ENCODE results near the gene ALDH6A1.

The ALDH6A1 gene

GRCh38 chr14:74085047-74085637 is 889 bp upstream of the ALDH6A1 start:
- Histone ChIP-seq H3K27ac (ENCODE audit: low read depth, low read length) (no peak overlapping the region), H3K4me1 (ENCODE audit: control insufficient read depth in 1 of 2, insufficient read depth in 2 of 2, low read length in 2 of 2) (peaks cover 21 to 24% of the 10 kb centered on the region in 2 donors), H3K27me3 (ENCODE audit: control insufficient read depth in 1 of 2, insufficient read depth in 2 of 2, low read length in 2 of 2) (no peaks in the 10 kb centered on the region), H3K9ac (ENCODE audit: low read depth in 1 of 2, low read length in 2 of 2) (peak overlapping the region; percentile 69 to 86), H3K4me3 (ENCODE audit: low read depth in 1 of 2, low read length in 2 of 2) (peak overlapping the region; percentile 86 to 95), H3K9me3 (ENCODE audit: control insufficient read depth in 1 of 2, low read length in 2 of 2) (no peaks in the 10 kb centered on the region), H3K36me3 (ENCODE audit: control insufficient read depth in 1 of 2, insufficient read depth in 2 of 2, low read length in 2 of 2) (no peaks in the 10 kb centered on the region)

GRCh38 chr14:74083784-74084276 is 423 bp downstream of the ALDH6A1 start:
- Histone ChIP-seq H3K27ac (ENCODE audit: low read depth, low read length) (peak overlapping the region; percentile 79), H3K36me3 (ENCODE audit: control insufficient read depth in 1 of 2, insufficient read depth in 2 of 2, low read length in 2 of 2) (no peaks in the 10 kb centered on the region), H3K4me1 (ENCODE audit: control insufficient read depth in 1 of 2, insufficient read depth in 2 of 2, low read length in 2 of 2) (peaks cover 21 to 24% of the 10 kb centered on the region in 2 donors), H3K9me3 (ENCODE audit: control insufficient read depth in 1 of 2, low read length in 2 of 2) (no peaks in the 10 kb centered on the region), H3K9ac (ENCODE audit: low read depth in 1 of 2, low read length in 2 of 2) (peak overlapping the region; percentile 89 to 96), H3K27me3 (ENCODE audit: control insufficient read depth in 1 of 2, insufficient read depth in 2 of 2, low read length in 2 of 2) (no peaks in the 10 kb centered on the region), H3K4me3 (ENCODE audit: low read depth in 1 of 2, low read length in 2 of 2) (peak overlapping the region; percentile 92 to 98)

GRCh38 chr14:74083161-74083560 is 1.1 kb downstream of the ALDH6A1 start:
- Histone ChIP-seq H3K9ac (ENCODE audit: low read depth in 1 of 2, low read length in 2 of 2) (peak overlapping the region in 1 of 2 donors; percentile 89), H3K27ac (ENCODE audit: low read depth, low read length) (no peak overlapping the region), H3K27me3 (ENCODE audit: control insufficient read depth in 1 of 2, insufficient read depth in 2 of 2, low read length in 2 of 2) (no peaks in the 10 kb centered on the region), H3K4me1 (ENCODE audit: control insufficient read depth in 1 of 2, insufficient read depth in 2 of 2, low read length in 2 of 2) (peaks cover 21 to 24% of the 10 kb centered on the region in 2 donors), H3K4me3 (ENCODE audit: low read depth in 1 of 2, low read length in 2 of 2) (peak overlapping the region; percentile 92 to 98), H3K36me3 (ENCODE audit: control insufficient read depth in 1 of 2, insufficient read depth in 2 of 2, low read length in 2 of 2) (no peaks in the 10 kb centered on the region), H3K9me3 (ENCODE audit: control insufficient read depth in 1 of 2, low read length in 2 of 2) (no peaks in the 10 kb centered on the region)

GRCh38 chr14:74081491-74081890 is 2.8 kb downstream of the ALDH6A1 start:
- H3K4me1 ChIP-seq (ENCODE audit: control insufficient read depth in 1 of 2, insufficient read depth in 2 of 2, low read length in 2 of 2): peaks cover 21 to 24% of the 10 kb centered on the region in 2 donors
- no peaks in the 10 kb centered on the region for H3K9me3 ChIP-seq (ENCODE audit: control insufficient read depth in 1 of 2, low read length in 2 of 2)
- no peaks in the 10 kb centered on the region for H3K36me3 ChIP-seq (ENCODE audit: control insufficient read depth in 1 of 2, insufficient read depth in 2 of 2, low read length in 2 of 2)
- no peak overlapping the region for H3K4me3 ChIP-seq (ENCODE audit: low read depth in 1 of 2, low read length in 2 of 2)
- H3K27ac ChIP-seq (ENCODE audit: low read depth, low read length): no peak overlapping the region
- no peaks in the 10 kb centered on the region for H3K27me3 ChIP-seq (ENCODE audit: control insufficient read depth in 1 of 2, insufficient read depth in 2 of 2, low read length in 2 of 2)
- no peak overlapping the region for H3K9ac ChIP-seq (ENCODE audit: low read depth in 1 of 2, low read length in 2 of 2)

- no peaks in the 10 kb centered on the region for H3K36me3 ChIP-seq (ENCODE audit: control insufficient read depth in 1 of 2, insufficient read depth in 2 of 2, low read length in 2 of 2)
- no peaks in the 10 kb centered on the region for H3K27me3 ChIP-seq (ENCODE audit: control insufficient read depth in 1 of 2, insufficient read depth in 2 of 2, low read length in 2 of 2)
- H3K9me3 ChIP-seq (ENCODE audit: control insufficient read depth in 1 of 2, low read length in 2 of 2): no peaks in the 10 kb centered on the region
- H3K4me1 ChIP-seq (ENCODE audit: control insufficient read depth in 1 of 2, insufficient read depth in 2 of 2, low read length in 2 of 2): peaks cover 19 to 23% of the 10 kb centered on the region in 2 donors
- H3K4me3 ChIP-seq (ENCODE audit: low read depth in 1 of 2, low read length in 2 of 2): no peak overlapping the region
- no peak overlapping the region for H3K9ac ChIP-seq (ENCODE audit: low read depth in 1 of 2, low read length in 2 of 2)
- H3K27ac ChIP-seq (ENCODE audit: low read depth, low read length): no peak overlapping the region
Measured at GRCh38 chr14:74080820-74081460, 3.3 kb downstream of the ALDH6A1 start.

- H3K4me3 ChIP-seq (ENCODE audit: low read depth in 1 of 2, low read length in 2 of 2): no peak overlapping the region
- H3K36me3 ChIP-seq (ENCODE audit: control insufficient read depth in 1 of 2, insufficient read depth in 2 of 2, low read length in 2 of 2): peaks cover 0 to 7% of the 10 kb centered on the region in 2 donors
- peaks cover 0 to 8% of the 10 kb centered on the region in 2 donors for H3K4me1 ChIP-seq (ENCODE audit: control insufficient read depth in 1 of 2, insufficient read depth in 2 of 2, low read length in 2 of 2)
- no peaks in the 10 kb centered on the region for H3K27me3 ChIP-seq (ENCODE audit: control insufficient read depth in 1 of 2, insufficient read depth in 2 of 2, low read length in 2 of 2)
- no peak overlapping the region for H3K9ac ChIP-seq (ENCODE audit: low read depth in 1 of 2, low read length in 2 of 2)
- H3K27ac ChIP-seq (ENCODE audit: low read depth, low read length): no peak overlapping the region
- H3K9me3 ChIP-seq (ENCODE audit: control insufficient read depth in 1 of 2, low read length in 2 of 2): no peaks in the 10 kb centered on the region
Measured at GRCh38 chr14:74077401-74077800, 6.9 kb downstream of the ALDH6A1 start.

- Histone ChIP-seq H3K27ac (ENCODE audit: low read depth, low read length) (no peak overlapping the region), H3K4me1 (ENCODE audit: control insufficient read depth in 1 of 2, insufficient read depth in 2 of 2, low read length in 2 of 2) (no peaks in the 10 kb centered on the region), H3K36me3 (ENCODE audit: control insufficient read depth in 1 of 2, insufficient read depth in 2 of 2, low read length in 2 of 2) (peaks cover 10 to 22% of the 10 kb centered on the region in 2 donors), H3K9ac (ENCODE audit: low read depth in 1 of 2, low read length in 2 of 2) (no peak overlapping the region), H3K27me3 (ENCODE audit: control insufficient read depth in 1 of 2, insufficient read depth in 2 of 2, low read length in 2 of 2) (no peaks in the 10 kb centered on the region), H3K4me3 (ENCODE audit: low read depth in 1 of 2, low read length in 2 of 2) (no peak overlapping the region), H3K9me3 (ENCODE audit: control insufficient read depth in 1 of 2, low read length in 2 of 2) (no peaks in the 10 kb centered on the region)
Measured at GRCh38 chr14:74065746-74066575, 18.3 kb downstream of the ALDH6A1 start.

GRCh38 chr14:74064883-74065282 is 19.4 kb downstream of the ALDH6A1 start:
- Histone ChIP-seq H3K4me1 (ENCODE audit: control insufficient read depth in 1 of 2, insufficient read depth in 2 of 2, low read length in 2 of 2) (no peaks in the 10 kb centered on the region), H3K9me3 (ENCODE audit: control insufficient read depth in 1 of 2, low read length in 2 of 2) (no peaks in the 10 kb centered on the region), H3K9ac (ENCODE audit: low read depth in 1 of 2, low read length in 2 of 2) (no peak overlapping the region), H3K4me3 (ENCODE audit: low read depth in 1 of 2, low read length in 2 of 2) (no peak overlapping the region), H3K36me3 (ENCODE audit: control insufficient read depth in 1 of 2, insufficient read depth in 2 of 2, low read length in 2 of 2) (peaks cover 9 to 25% of the 10 kb centered on the region in 2 donors), H3K27ac (ENCODE audit: low read depth, low read length) (no peak overlapping the region), H3K27me3 (ENCODE audit: control insufficient read depth in 1 of 2, insufficient read depth in 2 of 2, low read length in 2 of 2) (no peaks in the 10 kb centered on the region)

- H3K36me3 ChIP-seq (ENCODE audit: control insufficient read depth in 1 of 2, insufficient read depth in 2 of 2, low read length in 2 of 2): peaks cover 9 to 25% of the 10 kb centered on the region in 2 donors
- H3K9ac ChIP-seq (ENCODE audit: low read depth in 1 of 2, low read length in 2 of 2): no peak overlapping the region
- H3K27ac ChIP-seq (ENCODE audit: low read depth, low read length): no peak overlapping the region
- no peak overlapping the region for H3K4me3 ChIP-seq (ENCODE audit: low read depth in 1 of 2, low read length in 2 of 2)
- H3K27me3 ChIP-seq (ENCODE audit: control insufficient read depth in 1 of 2, insufficient read depth in 2 of 2, low read length in 2 of 2): no peaks in the 10 kb centered on the region
- H3K4me1 ChIP-seq (ENCODE audit: control insufficient read depth in 1 of 2, insufficient read depth in 2 of 2, low read length in 2 of 2): no peaks in the 10 kb centered on the region
- H3K9me3 ChIP-seq (ENCODE audit: control insufficient read depth in 1 of 2, low read length in 2 of 2): no peaks in the 10 kb centered on the region
Measured at GRCh38 chr14:74064426-74064825, 19.8 kb downstream of the ALDH6A1 start.

GRCh38 chr14:74062809-74063150 is 21.5 kb downstream of the ALDH6A1 start:
- H3K27ac ChIP-seq (ENCODE audit: low read depth, low read length): no peak overlapping the region
- no peaks in the 10 kb centered on the region for H3K4me1 ChIP-seq (ENCODE audit: control insufficient read depth in 1 of 2, insufficient read depth in 2 of 2, low read length in 2 of 2)
- H3K4me3 ChIP-seq (ENCODE audit: low read depth in 1 of 2, low read length in 2 of 2): no peak overlapping the region
- no peaks in the 10 kb centered on the region for H3K9me3 ChIP-seq (ENCODE audit: control insufficient read depth in 1 of 2, low read length in 2 of 2)
- H3K27me3 ChIP-seq (ENCODE audit: control insufficient read depth in 1 of 2, insufficient read depth in 2 of 2, low read length in 2 of 2): no peaks in the 10 kb centered on the region
- no peak overlapping the region for H3K9ac ChIP-seq (ENCODE audit: low read depth in 1 of 2, low read length in 2 of 2)
- peaks cover 9 to 23% of the 10 kb centered on the region in 2 donors for H3K36me3 ChIP-seq (ENCODE audit: control insufficient read depth in 1 of 2, insufficient read depth in 2 of 2, low read length in 2 of 2)

All from duodenal mucosa (tissue), 2 donors.